ENCODE data around the gene C2CD4D.

Gene C2CD4D

DNA sequence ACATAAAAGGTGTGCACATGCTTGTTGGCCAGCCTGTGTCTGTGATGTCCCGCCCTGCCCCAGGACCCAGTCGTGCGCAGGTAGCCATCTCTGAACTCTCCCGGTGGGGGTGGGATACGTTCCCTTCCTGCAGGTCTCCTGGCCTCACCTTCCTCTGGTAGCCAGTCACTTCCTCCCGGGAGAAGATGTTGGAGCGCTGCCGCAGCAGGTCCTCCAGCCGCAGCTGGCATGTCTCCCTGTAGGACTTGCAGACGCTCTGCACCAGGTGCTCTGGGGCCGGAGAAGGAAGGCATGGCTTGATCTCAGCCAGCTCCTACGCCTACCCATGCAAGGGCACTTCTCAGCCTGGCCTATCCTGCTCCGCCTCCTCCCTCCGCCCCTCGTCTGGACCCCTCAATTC lies 25.2 kb downstream of the C2CD4D start:
- no peak for DNase-seq (ENCODE audit: low read depth)

DNA sequence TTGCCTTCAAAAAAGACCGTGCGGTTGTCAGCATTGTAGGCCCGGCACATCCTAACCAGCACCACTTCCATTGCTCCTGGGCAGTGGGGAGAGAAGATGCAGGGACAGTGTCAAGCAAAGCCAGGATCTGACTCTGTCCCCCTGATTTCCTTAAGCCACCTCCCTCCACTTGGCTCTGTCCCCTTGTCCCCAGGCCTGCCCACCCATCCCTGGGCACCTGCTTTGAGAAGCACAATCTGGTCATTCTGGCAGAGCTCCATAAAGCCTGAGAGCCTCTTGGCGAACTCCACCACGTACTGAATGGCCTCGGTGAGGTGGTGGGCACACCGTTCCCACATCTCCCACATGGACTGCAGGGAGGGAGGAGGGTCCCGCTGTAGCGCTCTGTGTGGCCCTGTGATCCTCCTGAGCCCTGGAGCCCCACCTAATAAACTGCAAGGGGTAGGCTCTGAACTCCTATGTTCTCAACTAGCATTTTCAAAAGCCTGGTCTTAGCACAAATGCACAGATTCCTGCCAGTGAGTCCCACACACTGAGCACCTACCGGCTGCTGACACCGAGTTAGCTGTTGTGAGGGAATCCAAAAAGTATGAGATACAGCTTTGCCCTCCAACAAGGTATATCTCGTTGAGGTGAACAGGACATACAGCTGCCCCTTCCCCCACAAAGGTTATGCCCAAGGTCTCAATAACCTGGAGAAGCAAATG lies 26.2 kb downstream of the C2CD4D start:
- no peak for DNase-seq (ENCODE audit: low read depth)

DNA sequence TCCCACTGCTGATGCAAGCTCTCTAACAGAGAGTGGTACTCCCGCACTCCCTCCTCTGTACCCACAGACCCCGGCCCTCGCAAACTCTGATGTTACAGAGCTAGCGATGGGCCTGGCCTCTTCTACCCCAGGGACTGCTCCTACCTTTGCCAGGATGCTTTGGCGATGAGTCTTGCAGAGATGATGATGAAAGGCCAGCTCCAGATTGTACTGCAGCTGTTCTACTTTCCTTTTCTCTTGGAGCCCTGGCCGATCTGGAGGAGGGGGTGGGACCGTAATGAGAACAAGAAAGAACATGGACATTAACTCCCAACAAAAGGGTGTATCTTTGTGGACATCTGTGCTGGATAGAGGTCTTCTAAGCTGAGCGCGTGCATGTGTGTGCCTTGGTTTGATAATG lies 28.4 kb downstream of the C2CD4D start:
- no peak for DNase-seq (ENCODE audit: low read depth)

DNA sequence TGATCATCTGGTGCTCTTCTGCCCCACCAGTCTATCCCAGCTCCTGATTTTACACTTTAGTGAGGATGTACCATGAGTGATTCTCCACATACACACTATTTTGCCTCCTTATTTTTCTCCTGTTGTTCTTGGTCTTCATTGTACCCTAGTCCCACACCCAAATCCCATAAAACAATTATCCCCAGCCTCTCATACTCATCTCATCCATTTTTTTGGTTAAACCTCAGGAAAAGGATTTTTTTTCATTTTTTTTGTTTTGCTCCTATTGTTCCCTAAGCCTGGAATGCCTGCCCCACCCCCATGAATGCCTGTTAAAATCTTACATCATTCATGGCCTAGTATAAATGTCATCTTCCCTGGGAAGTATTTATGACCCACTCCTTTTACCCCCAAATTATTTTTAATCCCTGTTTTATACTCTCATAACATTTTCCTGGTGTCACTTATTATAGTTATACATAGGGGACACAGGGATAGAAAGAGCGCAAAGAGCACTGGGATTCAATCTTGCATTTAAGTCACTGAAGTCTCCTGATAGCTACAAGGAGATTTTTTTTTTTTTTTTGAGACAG lies 29.5 kb downstream of the C2CD4D start:
- no peak for DNase-seq (ENCODE audit: low read depth)

DNA sequence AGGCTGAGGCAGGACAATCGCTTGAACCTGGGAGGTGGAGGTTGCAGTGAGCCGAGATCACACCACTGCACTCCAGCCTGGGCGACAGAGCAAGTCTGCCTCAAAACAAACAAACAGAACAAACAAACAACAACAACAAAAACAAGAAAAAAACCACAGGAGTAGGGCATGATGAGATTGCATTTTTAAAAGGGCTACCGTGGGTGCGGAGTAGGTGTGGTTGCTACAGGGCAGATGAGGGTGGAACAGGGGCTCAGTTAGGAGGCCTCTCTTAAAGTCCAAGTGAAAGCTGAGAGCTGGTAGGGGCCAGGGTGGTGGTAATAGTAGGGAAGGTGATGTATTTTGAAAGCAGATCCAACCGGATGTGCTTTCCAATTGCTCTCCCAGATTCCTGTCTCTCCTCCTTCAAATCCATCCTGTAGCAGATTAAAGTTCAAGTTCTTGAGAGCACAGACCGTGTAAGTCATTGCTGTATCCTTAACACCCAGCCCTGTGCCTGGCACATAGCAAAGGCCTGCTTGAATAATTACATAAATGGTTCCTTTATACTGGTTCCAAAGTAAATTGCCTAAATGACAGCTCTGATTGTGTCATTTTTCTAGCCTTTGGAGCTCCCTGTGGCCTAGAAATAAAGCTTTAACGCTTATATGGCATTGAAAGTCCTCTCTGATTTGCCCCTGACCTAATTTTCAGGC lies 30.2 kb downstream of the C2CD4D start:
- DNase-seq (ENCODE audit: low read depth): no peak

DNA sequence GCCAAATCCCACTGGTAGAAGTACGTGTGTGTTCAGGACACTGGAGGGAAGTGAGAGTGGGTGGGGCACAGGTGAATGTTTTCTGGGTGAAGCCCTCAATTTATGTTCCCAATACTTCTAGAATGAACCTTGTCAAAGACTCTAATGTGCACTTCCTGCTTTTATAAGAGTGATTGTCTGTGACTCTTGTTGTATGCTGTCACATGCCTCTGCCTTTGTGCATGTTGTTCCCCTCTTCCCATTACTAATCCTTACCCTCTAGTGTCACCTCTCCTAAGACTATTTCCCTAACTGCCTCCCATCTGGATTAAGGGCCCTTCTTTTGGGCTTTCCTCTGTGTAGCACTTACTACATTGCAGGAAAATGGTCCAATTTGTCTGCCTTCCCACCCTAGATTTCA lies 31.9 kb downstream of the C2CD4D start:
- DNase-seq (ENCODE audit: low read depth): no peak

DNA sequence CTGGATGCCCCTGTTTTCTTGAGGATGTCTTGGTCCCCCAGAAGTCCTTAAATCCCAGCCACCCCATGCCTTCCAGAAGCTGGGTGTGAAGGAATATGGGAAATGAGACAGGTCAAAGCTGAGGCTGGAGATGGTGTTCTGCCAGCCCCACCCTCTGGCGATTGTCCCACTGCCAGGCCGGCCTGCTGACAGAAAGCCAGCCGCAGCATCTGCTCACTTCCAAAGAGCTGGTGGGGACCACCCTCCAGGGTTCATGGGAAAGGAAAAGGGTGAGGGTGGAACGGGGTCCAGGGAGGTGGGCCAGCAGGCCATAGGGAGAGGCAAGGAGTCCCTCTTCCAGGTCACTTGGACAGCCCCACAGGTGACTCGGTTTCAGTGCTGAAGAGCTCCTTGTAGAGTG lies 32.5 kb downstream of the C2CD4D start:
- DNase-seq (ENCODE audit: low read depth): no peak

DNA sequence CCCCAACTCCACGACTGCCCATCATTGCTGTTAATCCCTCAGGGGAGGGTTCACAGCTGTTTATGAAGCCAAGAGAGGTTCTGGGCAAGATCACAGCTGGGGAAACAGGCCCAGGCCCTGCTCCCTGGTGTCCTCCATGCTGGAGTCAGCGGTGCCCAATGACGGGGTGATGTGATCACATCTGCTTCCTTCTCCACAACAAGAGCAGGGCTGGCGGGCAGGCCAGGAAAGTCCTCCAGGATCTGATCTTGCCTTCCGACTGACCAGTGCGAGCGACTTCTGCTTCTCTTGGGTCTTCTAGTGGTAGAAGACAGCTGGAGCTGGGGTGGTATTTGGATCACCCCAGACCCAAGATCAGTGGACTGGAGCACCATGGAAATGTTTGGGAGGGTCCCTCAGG lies 33.5 kb downstream of the C2CD4D start:
- DNase-seq (ENCODE audit: low read depth): no peak

DNA sequence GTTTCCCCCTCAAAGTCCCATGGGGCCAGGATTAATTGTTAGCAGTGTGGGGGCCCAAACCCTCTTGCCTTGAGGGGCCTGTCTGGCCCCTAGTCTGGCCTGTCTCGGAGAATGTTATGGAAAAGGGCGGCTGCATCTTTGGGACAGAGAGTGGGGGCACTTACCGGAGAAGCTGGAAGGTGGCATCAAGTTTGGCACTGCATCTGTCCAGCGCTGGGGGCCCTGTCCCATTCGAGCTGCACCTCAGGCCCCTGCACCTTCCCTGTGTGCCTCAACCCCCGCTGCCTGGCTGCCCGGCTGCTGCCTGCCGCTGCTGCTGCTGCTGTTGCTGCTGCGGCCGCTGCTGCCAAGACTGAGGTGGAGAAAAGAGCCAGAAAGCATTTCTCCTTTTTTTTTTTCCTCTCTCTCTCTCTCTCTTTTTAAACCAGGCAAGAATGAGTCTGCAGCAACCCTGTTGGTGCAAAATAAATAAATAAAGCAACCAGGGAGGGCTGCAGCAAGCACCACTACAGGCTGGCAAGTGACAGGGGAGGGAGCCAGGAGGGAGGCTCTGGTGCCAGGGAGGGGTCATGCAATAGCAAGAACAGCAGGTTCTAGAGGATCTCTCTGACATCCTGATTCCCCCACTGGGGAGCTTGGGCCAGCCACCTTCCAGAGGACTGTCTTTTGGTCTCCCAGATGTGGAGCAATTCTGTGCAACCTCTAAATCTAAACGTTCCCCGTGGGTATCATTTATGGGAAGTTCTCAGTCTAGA lies 34.4 kb downstream of the C2CD4D start, which contains the start of gene LINGO4:
LINGO4 (minus strand) TSS at position 354 of the 755 bp plus-strand sequence. CDS start 2,715 bp downstream, outside the sequence.
- DNase-seq (ENCODE audit: low read depth): no peak

DNA sequence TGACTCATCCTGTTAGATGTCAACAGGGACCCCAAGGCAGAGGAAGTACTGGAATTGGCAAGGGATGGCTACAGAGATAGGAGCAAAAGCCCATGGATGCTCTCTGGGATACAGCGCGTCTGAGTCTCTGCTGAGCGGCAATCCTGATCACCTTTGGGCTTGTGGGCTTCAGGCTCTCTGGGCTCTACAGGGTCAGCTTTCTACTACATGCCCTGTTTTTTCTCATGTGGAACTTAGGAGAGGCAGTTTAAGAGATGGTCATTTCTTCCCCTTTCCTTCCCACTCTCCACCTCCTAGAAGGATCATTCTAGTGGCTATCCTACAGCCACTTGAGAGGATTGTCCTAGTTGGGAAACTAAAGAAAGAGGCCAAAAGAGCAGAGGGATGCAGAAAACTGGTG lies 35.7 kb downstream of the C2CD4D start:
- DNase-seq (ENCODE audit: low read depth): no peak

DNA sequence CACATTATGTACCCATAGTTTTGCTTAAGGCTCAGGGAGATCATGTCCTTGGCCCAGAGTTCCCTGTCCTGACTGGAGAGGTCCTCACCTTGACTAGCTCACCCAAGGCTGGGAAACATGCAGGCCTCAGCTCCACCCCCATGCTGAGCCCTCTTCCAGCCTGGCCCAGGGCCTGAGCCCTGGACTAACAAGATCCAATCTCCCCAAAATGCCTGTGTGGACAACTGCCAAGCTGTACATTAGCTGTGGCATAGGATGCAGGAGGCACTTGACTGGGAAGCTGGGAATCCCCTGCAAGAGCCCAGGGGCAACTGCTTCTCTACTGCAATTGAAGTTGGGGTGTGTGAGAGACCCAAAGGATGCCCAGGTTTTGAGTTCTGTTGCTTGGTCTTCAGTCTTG lies 36.5 kb downstream of the C2CD4D start:
- no peak for DNase-seq (ENCODE audit: low read depth)

DNA sequence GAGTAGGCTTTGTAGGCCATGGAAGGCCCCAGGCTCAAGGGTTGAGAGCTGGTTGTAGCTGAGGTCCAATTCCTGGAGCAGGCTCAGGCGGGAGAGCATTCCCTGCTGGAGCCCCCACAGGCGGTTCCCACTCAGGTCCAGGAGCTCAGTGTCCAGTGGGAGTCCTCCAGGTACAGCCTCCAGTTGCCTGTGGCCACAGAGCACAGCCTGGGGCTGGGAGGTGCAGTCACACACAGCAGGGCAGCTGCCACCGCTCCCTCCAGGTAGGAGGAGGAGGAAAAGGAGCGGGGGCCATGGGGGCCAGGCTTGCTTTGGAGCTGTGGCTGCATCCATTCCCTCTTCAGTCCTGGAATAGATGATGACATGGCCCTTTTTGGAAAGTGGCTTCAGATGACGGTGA lies 37.2 kb downstream of the C2CD4D start:
- DNase-seq (ENCODE audit: low read depth): no peak

DNA sequence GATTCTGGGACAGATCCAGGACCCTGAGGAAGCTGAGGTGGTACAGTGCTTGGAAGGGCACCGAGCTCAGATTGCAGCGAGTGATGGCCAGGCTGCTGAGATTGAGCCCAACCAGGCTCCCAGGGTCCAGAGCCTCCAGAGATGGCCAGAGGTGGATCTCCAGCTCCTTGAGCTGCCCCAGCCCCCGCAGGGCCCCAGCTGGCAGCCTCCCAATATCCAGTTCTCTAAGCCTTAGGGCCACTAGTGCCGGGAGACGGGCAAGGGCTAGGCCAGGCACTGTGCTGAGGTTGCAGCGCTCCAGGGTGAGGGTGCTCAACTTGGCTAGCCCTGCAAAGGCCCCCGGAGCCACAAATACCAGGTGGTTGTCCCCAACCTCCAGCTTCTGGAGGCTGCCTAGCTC lies 37.8 kb downstream of the C2CD4D start:
- DNase-seq (ENCODE audit: low read depth): no peak

DNA sequence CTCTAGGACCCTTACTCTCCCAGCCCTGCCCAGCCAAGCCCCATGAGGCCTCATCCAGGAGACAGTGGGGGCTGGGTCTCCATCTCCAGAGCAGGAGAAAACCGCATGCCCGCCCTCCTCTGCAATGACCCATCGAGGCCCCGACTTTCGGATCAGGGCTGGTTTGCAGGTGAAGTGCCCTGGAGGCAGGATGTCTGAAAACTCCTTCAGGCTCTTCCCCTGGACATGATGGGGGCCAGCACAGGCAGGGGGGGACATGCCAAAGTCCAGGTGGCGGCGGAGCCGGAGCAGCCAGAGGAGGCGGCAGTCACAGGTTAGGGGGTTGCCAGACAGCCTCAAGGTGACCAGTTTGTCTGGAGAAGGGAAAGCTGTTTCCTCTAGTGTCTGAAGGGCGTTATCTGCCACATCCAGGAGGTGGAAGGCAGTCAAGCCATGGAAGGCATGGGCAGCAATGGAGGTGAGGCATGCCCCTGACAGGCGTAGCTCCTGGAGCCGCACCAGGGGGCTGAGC lies 38.3 kb downstream of the C2CD4D start:
- no peak for DNase-seq (ENCODE audit: low read depth)

DNA sequence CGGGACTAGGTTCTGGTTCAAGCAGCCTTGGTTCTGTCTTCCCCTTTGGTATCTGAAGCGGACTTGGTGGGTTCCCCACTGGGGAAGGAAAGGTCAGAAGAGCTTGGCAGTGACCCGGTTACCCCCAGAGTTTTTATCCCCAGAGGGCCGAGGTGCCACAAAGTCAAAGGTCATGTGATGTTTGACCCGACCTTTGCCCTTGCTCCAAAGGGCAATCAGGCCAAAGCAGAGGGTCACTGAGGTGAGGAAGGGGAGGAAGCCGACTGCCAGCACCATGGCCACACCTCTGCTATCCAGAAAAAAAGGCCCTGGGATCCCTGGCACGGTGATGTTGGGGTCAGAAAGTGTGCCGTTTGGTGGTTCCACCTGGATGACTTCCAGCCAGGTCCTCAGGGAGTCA lies 38.8 kb downstream of the C2CD4D start:
- DNase-seq (ENCODE audit: low read depth): no peak

DNA sequence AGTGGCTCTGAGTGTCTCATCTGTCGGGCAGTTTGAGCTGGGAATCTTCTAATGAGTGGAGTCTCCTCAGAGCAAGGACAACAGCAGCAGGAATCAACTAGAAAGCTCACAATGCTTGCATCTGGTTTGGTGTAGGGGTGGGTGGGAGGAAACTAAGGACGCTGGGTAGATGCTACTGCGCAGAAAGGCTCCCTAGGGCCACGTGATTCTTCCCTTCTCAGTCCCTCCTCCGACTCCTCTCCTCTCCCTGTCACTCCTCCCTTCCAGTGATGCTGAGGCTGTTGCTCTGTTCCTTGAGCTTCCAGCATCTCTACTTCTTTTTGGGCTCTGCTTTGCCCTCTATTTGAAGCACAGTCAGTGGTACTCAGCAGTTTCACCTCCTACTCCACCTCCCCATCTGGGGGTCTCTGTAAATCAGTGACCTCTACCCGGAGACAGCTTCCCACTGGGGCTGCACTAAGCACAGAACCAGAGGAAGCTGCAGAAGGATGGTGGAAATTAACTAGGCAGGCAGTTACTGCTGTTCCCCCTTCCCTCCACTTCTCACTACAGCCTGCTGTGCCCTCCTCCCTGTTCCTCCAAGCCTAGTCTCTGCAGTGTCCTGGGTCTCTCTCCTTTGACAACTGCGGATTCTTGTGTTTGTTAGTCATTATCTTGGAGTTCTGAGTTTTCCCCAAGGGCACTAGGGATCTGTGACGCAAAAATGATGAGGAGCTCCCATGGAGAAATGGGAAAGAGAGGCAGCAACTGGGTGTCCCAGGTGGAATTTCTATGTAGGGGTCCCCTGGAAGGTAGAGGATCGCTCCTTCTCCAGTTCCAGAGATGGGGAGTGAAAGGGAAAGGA lies 40.2 kb downstream of the C2CD4D start:
- DNase-seq (ENCODE audit: low read depth): no peak

DNA sequence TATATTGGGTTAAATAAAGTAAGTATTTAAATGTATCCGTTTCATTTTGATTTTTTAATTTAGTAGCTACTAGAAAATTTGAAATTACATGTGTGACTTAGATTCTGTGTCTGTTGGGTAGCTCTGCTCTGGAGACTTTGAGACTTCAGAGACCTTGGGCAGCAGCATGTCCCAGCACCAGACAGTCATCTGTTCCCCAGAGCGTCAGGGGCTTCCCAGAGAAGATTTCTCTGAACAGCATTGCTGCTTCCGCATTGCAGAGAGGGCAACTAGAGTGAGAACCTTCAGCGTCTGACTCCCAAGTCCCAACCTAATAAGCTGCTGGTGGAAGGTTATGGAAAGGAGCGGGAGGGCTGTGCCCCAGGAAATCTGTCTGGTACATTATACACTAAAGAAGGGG lies 41.0 kb downstream of the C2CD4D start:
- DNase-seq (ENCODE audit: low read depth): no peak

DNA sequence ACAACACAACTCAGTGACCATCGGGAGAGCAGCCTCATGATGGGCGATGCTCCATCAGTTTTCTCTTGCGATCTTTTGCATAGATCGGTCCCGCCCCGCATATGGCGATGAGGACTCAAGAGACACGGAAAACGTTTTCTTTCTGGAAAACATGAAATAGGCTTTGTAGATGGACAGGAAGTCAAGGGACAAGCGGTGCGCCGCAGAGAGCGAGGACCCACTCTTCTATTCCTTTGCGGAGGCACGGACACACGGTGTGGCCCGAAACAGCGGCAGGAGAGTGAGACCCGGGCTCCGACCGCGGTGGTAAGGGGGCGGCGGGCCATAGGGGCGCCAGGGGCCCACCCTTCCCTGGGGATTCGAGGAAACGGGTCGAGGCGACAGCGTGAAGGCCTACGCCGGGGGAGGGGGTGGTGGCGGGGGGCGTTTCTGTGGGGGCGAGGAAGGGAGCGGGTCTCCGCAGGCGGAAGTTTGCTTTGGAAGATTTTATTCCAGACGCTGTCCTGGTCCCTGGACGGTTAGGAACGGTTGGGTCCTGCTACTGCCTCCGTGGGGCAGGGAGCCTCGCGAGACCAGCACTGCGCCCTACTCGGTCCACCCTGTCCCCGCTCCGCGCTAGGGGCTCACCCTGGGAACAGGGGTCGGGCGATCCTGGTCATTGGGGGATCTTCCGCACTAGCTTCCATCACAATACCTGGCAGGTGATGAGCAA lies 48.5 kb downstream of the C2CD4D start:
- DNase-seq (ENCODE audit: low read depth): no peak

DNA sequence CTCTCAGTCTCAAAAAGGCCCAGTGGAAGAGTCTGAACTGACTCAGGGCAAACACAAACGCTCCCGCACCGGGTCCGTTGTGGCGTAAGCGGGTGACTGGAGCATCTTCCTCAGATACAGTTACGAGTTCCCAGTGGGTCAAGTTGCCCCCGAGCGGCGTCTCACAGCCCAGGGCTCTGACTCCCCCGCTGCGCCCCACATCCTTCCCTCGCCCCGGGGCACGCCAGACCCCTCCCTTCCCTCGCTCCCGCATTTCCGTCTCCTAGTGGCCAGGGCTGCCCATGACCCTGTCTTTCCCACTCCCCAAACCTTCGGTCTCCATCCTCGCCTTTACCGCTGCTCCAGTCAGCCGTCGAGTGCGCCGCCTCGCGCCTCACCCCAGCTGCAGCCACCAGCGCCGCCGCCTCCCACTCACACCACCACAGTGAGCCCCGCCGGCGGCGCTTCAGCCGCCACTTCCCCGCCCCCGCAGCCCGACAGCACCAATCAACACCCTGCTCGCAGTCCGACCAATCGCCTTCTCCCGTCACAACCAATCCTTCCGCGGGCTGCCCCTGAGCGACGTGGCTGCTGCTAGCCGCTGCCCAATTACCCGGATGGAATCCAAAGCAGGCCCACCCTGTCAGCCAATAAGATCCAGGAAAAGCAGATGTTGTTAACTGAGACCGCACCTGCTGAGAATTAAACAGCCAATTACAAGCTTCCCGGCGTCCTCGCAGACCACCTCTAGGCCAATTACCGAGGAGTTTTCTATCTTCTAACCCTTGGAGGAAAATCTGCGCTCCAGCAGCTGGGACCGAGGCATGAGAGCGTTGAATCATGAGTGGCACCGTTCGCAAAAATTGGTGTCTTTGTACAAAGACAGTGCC lies 49.3 kb downstream of the C2CD4D start, which contains the start of gene TDRKH:
TDRKH (minus strand) TSS at position 430 of the 869 bp plus-strand sequence. CDS start 7,478 bp downstream, outside the sequence.
- DNase-seq (ENCODE audit: low read depth): peak; percentile 99

All from stromal cell of bone marrow (primary cell).